OCI-LY7 (cell line): Measurements from ENCODE around the gene PRR33. TPM values are rescaled to one million over a fixed set of nuclear protein-coding genes. Genes with fewer than 3 reads are reported as not detected.

Source experiments
- BruUV-seq: library from RNA; stranded (reverse); fragments of 400-500 nt; replicated peaks from 2 replicates; lab custom pipeline; 2021; lab: Mats Ljungman, UMichigan
- CTCF ChIA-PET: fragments of 300-600 bp; sonication (Branson Sonifier 250); formaldehyde crosslinking; loops from one replicate; lab custom pipeline; 2022; ENCODE audit warnings: antibody characterized with exemption; ENCODE audit not compliant: unreplicated experiment; lab: Charles Lee
- POLR2A ChIA-PET: fragments of 300-600 bp; sonication (Branson Sonifier 250); formaldehyde crosslinking; loops from one replicate; lab custom pipeline; 2022; ENCODE audit warnings: antibody characterized with exemption; lab: Charles Lee
- DNase-seq: peaks from one replicate; pipeline ENCODE4 v3.0.0-alpha.2; 2015; ENCODE audit warnings: low spot score
- H2AFZ ChIP-seq: fragments of 200-600 bp; sonication (generic), shearing (Covaris generic); 2 replicates; pipeline ENCODE4 v1.6.1; 2014; ENCODE audit warnings: mild to moderate bottlenecking, antibody characterized with exemption, low read length, moderate library complexity
- H3K27ac ChIP-seq: fragments of 200-600 bp; sonication (generic); 2 replicates; pipeline ENCODE4 v1.5.1; 2014; ENCODE audit warnings: mixed run types, low read depth, mild to moderate bottlenecking, moderate library complexity, low read length, inconsistent platforms; ENCODE audit not compliant: poor library complexity, severe bottlenecking
- H3K36me3 ChIP-seq: fragments of 200-600 bp; sonication (generic); 2 replicates; pipeline ENCODE4 v1.6.1; 2014; ENCODE audit warnings: mild to moderate bottlenecking, antibody characterized with exemption, low read length, moderate library complexity, mixed read lengths; ENCODE audit not compliant: insufficient read depth
- H3K4me1 ChIP-seq: fragments of 200-600 bp; sonication (generic); 2 replicates; pipeline ENCODE4 v1.5.1; 2014; ENCODE audit warnings: mild to moderate bottlenecking, low read length; ENCODE audit not compliant: insufficient read depth, poor library complexity, severe bottlenecking
- H3K4me2 ChIP-seq: fragments of 200-600 bp; sonication (generic); 2 replicates; pipeline ENCODE4 v1.6.1; 2014; ENCODE audit warnings: mild to moderate bottlenecking, low read length
- H3K4me3 ChIP-seq: fragments of 200-600 bp; sonication (generic); 2 replicates; pipeline ENCODE4 v1.5.1; 2014; ENCODE audit warnings: mild to moderate bottlenecking, low read depth, low read length; ENCODE audit not compliant: poor library complexity, severe bottlenecking
- H3K79me2 ChIP-seq: fragments of 200-600 bp; sonication (generic); 2 replicates; pipeline ENCODE4 v1.6.1; 2016; ENCODE audit warnings: low read depth, mild to moderate bottlenecking, low read length, moderate library complexity, mixed read lengths; ENCODE audit not compliant: insufficient read depth
- H3K9me2 ChIP-seq: fragments of 200-600 bp; sonication (generic); 2 replicates; pipeline ENCODE4 v1.6.1; 2016; ENCODE audit warnings: mild to moderate bottlenecking, low read length, mixed read lengths; ENCODE audit not compliant: insufficient read depth
- H3K9me3 ChIP-seq: fragments of 200-600 bp; sonication (generic); 2 replicates; pipeline ENCODE4 v1.6.1; 2014; ENCODE audit warnings: mild to moderate bottlenecking, mixed run types, low read length, mixed read lengths
- H4K20me1 ChIP-seq: fragments of 200-600 bp; sonication (generic); 2 replicates; pipeline ENCODE4 v1.6.1; 2014; ENCODE audit warnings: mild to moderate bottlenecking, antibody characterized with exemption, low read length, moderate library complexity, mixed read lengths; ENCODE audit not compliant: insufficient read depth
- EZH2phosphoT487 ChIP-seq: fragments of 200-600 bp; sonication (generic); IDR thresholded peaks from 2 replicates; pipeline ENCODE4 v1.6.1; 2018; ENCODE audit warnings: low read depth, borderline replicate concordance, mild to moderate bottlenecking, mixed run types, antibody characterized with exemption, low read length, moderate library complexity, mixed read lengths
- intact Hi-C: fragments of 100-400 bp; cut with micrococcal nuclease; formaldehyde crosslinking; loops from one replicate; pipeline ENCODE4 v1.10.0; 2022; ENCODE audit not compliant: unreplicated experiment
- total RNA-seq, 2 experiments: library from RNA; depleted of rRNA in 1 of 2; stranded (reverse); fragments of >200 nt in 1 of 2; shearing (Covaris generic) in 1 of 2; gene quantifications; 2 replicates each; pipeline ENCODE4 v1.2.3, GENCODE V29; 2014 to 2022
- TF ChIP-seq, protein P1 (sequence below): fragments of 200-600 bp; sonication (generic); conservative IDR thresholded peaks from 2 replicates; pipeline ENCODE4 v1.5.1; 2014; ENCODE audit warnings: mild to moderate bottlenecking, antibody characterized with exemption, low read length, moderate library complexity, mixed read lengths

The PRR33 gene
- total RNA-seq, 2 experiments from 2014 or later, result not detected

DNA sequence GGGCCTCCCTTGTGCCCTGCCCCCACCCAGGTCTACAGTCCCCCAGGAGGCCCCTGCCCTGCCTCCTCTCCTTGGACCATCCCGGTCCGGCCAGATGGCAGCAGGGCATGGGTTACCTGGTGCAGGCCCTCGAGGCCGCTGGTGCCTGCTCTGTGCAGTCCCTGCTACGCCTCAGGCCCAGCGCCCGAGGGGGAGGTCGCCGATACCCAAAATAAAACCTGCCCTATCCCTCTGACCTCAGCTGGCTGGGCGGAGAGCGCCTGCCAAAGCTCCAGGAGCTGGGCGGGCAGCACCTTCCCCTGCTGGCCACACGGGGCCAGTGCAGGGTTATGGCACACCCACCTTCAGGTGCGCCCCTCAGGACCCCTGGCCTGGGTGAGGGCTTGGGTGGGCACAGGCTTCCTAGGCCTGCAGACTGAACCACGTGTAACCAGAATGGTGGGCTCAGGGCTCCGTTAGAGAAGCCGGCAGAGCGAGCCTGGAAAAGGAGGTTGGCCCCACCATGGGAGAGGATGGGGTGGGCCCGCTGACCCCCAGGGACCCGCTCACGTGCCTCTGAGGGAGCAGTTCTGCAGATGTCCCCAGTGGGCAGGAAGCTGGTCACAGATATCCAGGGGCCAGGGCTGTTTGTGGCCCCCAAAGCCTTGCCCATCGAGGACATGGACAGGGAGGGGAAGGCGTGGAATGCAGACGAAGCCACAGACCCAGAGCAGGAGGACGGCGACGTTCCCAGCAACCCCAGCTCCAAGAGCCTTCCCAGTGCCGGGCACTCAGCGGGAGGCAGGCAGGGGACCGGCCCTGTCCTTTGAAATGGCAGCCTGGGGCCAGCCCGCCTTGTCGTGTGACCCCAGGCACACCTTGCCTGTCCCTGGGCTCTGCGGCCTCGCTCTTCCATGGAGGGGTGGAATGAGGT is 26.1 kb upstream of the PRR33 start:
- H3K4me1 ChIP-seq, result no peaks in the 10 kb centered on the region
- no TSS peak for BruUV-seq
- no peaks in the 10 kb centered on the region for H3K9me2 ChIP-seq
- H3K4me3 ChIP-seq, result no peak overlapping the region
- no peak overlapping the region for H3K27ac ChIP-seq
- CTCF ChIA-PET, result no interaction called here
- H3K9me3 ChIP-seq, result no peaks in the 10 kb centered on the region
- TF ChIP-seq, protein P1, sequence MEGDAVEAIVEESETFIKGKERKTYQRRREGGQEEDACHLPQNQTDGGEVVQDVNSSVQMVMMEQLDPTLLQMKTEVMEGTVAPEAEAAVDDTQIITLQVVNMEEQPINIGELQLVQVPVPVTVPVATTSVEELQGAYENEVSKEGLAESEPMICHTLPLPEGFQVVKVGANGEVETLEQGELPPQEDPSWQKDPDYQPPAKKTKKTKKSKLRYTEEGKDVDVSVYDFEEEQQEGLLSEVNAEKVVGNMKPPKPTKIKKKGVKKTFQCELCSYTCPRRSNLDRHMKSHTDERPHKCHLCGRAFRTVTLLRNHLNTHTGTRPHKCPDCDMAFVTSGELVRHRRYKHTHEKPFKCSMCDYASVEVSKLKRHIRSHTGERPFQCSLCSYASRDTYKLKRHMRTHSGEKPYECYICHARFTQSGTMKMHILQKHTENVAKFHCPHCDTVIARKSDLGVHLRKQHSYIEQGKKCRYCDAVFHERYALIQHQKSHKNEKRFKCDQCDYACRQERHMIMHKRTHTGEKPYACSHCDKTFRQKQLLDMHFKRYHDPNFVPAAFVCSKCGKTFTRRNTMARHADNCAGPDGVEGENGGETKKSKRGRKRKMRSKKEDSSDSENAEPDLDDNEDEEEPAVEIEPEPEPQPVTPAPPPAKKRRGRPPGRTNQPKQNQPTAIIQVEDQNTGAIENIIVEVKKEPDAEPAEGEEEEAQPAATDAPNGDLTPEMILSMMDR, result no peak; the same call in 1 of the 2 replicates
- no peak for TF ChIP-seq EZH2phosphoT487
- DNase-seq, result no peak
- H4K20me1 ChIP-seq, result no peaks in the 10 kb centered on the region
- no peak overlapping the region for H3K4me2 ChIP-seq
- POLR2A ChIA-PET, result no interaction called here
- no peaks in the 10 kb centered on the region for H3K36me3 ChIP-seq
- no peak overlapping the region for H2AFZ ChIP-seq
- intact Hi-C loops, result loop anchor here (1.0 to 5.0 kb wide), 2 partner anchors 35 to 80 kb away; no protein-coding TSS in a partner anchor
- no peaks in the 10 kb centered on the region for H3K79me2 ChIP-seq

DNA sequence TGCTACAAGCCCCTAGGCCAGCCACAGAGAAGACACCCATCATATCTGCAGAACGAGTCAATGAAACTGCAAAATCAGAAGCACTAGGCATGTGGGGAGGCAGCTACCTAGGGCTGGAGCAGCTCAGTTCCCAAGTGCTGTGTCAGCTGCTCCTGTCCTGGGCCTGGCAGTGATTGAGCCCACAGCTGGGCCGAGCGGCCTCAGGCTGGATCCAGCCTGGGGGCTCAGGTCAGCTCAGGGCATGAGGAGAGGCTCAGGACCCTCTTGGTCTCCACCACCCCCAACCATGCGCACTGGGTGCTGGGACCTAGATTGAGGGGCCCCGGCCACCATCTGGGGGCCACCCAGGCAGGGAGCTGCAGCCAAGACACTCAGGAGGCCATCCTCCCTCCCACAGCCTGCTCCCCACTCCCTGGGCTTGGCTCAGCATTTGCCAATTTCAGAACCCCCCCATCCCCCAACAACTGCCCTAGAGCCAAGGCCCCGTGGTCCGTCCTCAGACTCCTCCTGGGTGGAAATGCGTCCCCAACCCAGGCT is 25.4 kb upstream of the PRR33 start:
- no peaks in the 10 kb centered on the region for H3K4me1 ChIP-seq
- H3K4me2 ChIP-seq, result no peak overlapping the region
- no TSS peak for BruUV-seq
- H4K20me1 ChIP-seq, result no peaks in the 10 kb centered on the region
- intact Hi-C loops, result loop anchor here (1.0 to 5.0 kb wide), 2 partner anchors 24 to 35 kb away; no protein-coding TSS in a partner anchor
- H3K9me3 ChIP-seq, result no peaks in the 10 kb centered on the region
- H3K27ac ChIP-seq, result no peak overlapping the region
- ChIA-PET POLR2A (interaction anchor here (0.6 kb wide), 1 partner anchor 10 kb away, joined by 3 read pairs; no protein-coding TSS in a partner anchor), CTCF (no interaction called here)
- H3K36me3 ChIP-seq, result no peaks in the 10 kb centered on the region
- H3K4me3 ChIP-seq, result no peak overlapping the region
- TF ChIP-seq, protein P1, result no peak
- no peak for TF ChIP-seq EZH2phosphoT487
- DNase-seq, result no peak
- no peak overlapping the region for H2AFZ ChIP-seq
- no peaks in the 10 kb centered on the region for H3K79me2 ChIP-seq
- H3K9me2 ChIP-seq, result no peaks in the 10 kb centered on the region
